ENCODE measurements around the gene BRINP3. TPM values are rescaled to one million over a fixed set of nuclear protein-coding genes. Genes with fewer than 3 reads are reported as not detected.

Gene BRINP3
- total and polyA plus RNA-seq, 2 experiments from 2014 or later: not detected

GRCh38 chr1:190479050-190479397, 1.4 kb upstream of the BRINP3 start (continued):
- TF ChIP-seq ZNF462 (CRISPR knock-in tag; IDR thresholded peaks at IDR 0.05) (no peak), POLR2AphosphoS5 (IDR thresholded peaks at IDR 0.05; ENCODE audit: low read depth) (no peak), ZNF331 (CRISPR knock-in tag; IDR thresholded peaks at IDR 0.05; ENCODE audit: low read depth) (no peak), EZH2 (IDR thresholded peaks at IDR 0.05; ENCODE audit: low read depth, unreplicated experiment) (no peak), JUNB (IDR thresholded peaks at IDR 0.05; ENCODE audit: unreplicated experiment) (no peak), EZH2phosphoT487 (IDR thresholded peaks at IDR 0.05; ENCODE audit: unreplicated experiment) (no peak), NANOG (IDR thresholded peaks at IDR 0.05; ENCODE audit: borderline replicate concordance) (no peak), ZNF114 (CRISPR knock-in tag; IDR thresholded peaks at IDR 0.05) (no peak), ETS1 (IDR thresholded peaks at IDR 0.05) (no peak)
